OCI-LY7 (cell line): ENCODE data around the gene SELENOW. TPM values are rescaled to one million over a fixed set of nuclear protein-coding genes. Genes with fewer than 3 reads are reported as not detected.
A peak's percentile ranks its signal among the peaks of the same experiment; 100 is the strongest.

ENCODE experiments used
- BruUV-seq: library from RNA; stranded (reverse); fragments of 400-500 nt; replicated peaks from 2 replicates; lab custom pipeline; 2021; lab: Mats Ljungman, UMichigan
- CTCF ChIA-PET: fragments of 300-600 bp; sonication (Branson Sonifier 250); formaldehyde crosslinking; loops from one replicate; lab custom pipeline; 2022; ENCODE audit warnings: antibody characterized with exemption; ENCODE audit not compliant: unreplicated experiment; lab: Charles Lee
- POLR2A ChIA-PET: fragments of 300-600 bp; sonication (Branson Sonifier 250); formaldehyde crosslinking; loops from one replicate; lab custom pipeline; 2022; ENCODE audit warnings: antibody characterized with exemption; lab: Charles Lee
- DNase-seq: peaks from one replicate; pipeline ENCODE4 v3.0.0-alpha.2; 2015; ENCODE audit warnings: low spot score
- H2AFZ ChIP-seq: fragments of 200-600 bp; sonication (generic), shearing (Covaris generic); 2 replicates; pipeline ENCODE4 v1.6.1; 2014; ENCODE audit warnings: mild to moderate bottlenecking, antibody characterized with exemption, low read length, moderate library complexity
- H3K27ac ChIP-seq: fragments of 200-600 bp; sonication (generic); 2 replicates; pipeline ENCODE4 v1.5.1; 2014; ENCODE audit warnings: mixed run types, low read depth, mild to moderate bottlenecking, moderate library complexity, low read length, inconsistent platforms; ENCODE audit not compliant: poor library complexity, severe bottlenecking
- H3K36me3 ChIP-seq: fragments of 200-600 bp; sonication (generic); 2 replicates; pipeline ENCODE4 v1.6.1; 2014; ENCODE audit warnings: mild to moderate bottlenecking, antibody characterized with exemption, low read length, moderate library complexity, mixed read lengths; ENCODE audit not compliant: insufficient read depth
- H3K4me1 ChIP-seq: fragments of 200-600 bp; sonication (generic); 2 replicates; pipeline ENCODE4 v1.5.1; 2014; ENCODE audit warnings: mild to moderate bottlenecking, low read length; ENCODE audit not compliant: insufficient read depth, poor library complexity, severe bottlenecking
- H3K4me2 ChIP-seq: fragments of 200-600 bp; sonication (generic); 2 replicates; pipeline ENCODE4 v1.6.1; 2014; ENCODE audit warnings: mild to moderate bottlenecking, low read length
- H3K4me3 ChIP-seq: fragments of 200-600 bp; sonication (generic); 2 replicates; pipeline ENCODE4 v1.5.1; 2014; ENCODE audit warnings: mild to moderate bottlenecking, low read depth, low read length; ENCODE audit not compliant: poor library complexity, severe bottlenecking
- H3K79me2 ChIP-seq: fragments of 200-600 bp; sonication (generic); 2 replicates; pipeline ENCODE4 v1.6.1; 2016; ENCODE audit warnings: low read depth, mild to moderate bottlenecking, low read length, moderate library complexity, mixed read lengths; ENCODE audit not compliant: insufficient read depth
- H3K9me2 ChIP-seq: fragments of 200-600 bp; sonication (generic); 2 replicates; pipeline ENCODE4 v1.6.1; 2016; ENCODE audit warnings: mild to moderate bottlenecking, low read length, mixed read lengths; ENCODE audit not compliant: insufficient read depth
- H3K9me3 ChIP-seq: fragments of 200-600 bp; sonication (generic); 2 replicates; pipeline ENCODE4 v1.6.1; 2014; ENCODE audit warnings: mild to moderate bottlenecking, mixed run types, low read length, mixed read lengths
- H4K20me1 ChIP-seq: fragments of 200-600 bp; sonication (generic); 2 replicates; pipeline ENCODE4 v1.6.1; 2014; ENCODE audit warnings: mild to moderate bottlenecking, antibody characterized with exemption, low read length, moderate library complexity, mixed read lengths; ENCODE audit not compliant: insufficient read depth
- CTCF ChIP-seq: fragments of 200-600 bp; sonication (generic); conservative IDR thresholded peaks from 2 replicates; pipeline ENCODE4 v1.5.1; 2014; ENCODE audit warnings: mild to moderate bottlenecking, antibody characterized with exemption, low read length, moderate library complexity, mixed read lengths
- EZH2phosphoT487 ChIP-seq: fragments of 200-600 bp; sonication (generic); IDR thresholded peaks from 2 replicates; pipeline ENCODE4 v1.6.1; 2018; ENCODE audit warnings: low read depth, borderline replicate concordance, mild to moderate bottlenecking, mixed run types, antibody characterized with exemption, low read length, moderate library complexity, mixed read lengths
- intact Hi-C: fragments of 100-400 bp; cut with micrococcal nuclease; formaldehyde crosslinking; loops from one replicate; pipeline ENCODE4 v1.10.0; 2022; ENCODE audit not compliant: unreplicated experiment
- total RNA-seq, 2 experiments: library from RNA; depleted of rRNA in 1 of 2; stranded (reverse); fragments of >200 nt in 1 of 2; shearing (Covaris generic) in 1 of 2; gene quantifications; 2 replicates each; pipeline ENCODE4 v1.2.3, GENCODE V29; 2014 to 2022

SELENOW gene
- total RNA-seq, 2 experiments from 2014 or later: 31.2 to 95.5 TPM

- H3K79me2 ChIP-seq: peaks cover 35% of the 10 kb centered on the region
- H3K4me3 ChIP-seq: peak overlapping the region; percentile 48
- H2AFZ ChIP-seq: no peak overlapping the region
- BruUV-seq: no TSS peak
- H4K20me1 ChIP-seq: no peaks in the 10 kb centered on the region
- intact Hi-C loops: no loop called here
- peak; percentile 81 for DNase-seq
- ChIA-PET POLR2A (interaction anchor here (0.5 kb wide), 1 partner anchor 464 kb away, joined by 3 read pairs; no protein-coding TSS in a partner anchor), CTCF (no interaction called here)
- H3K9me2 ChIP-seq: no peaks in the 10 kb centered on the region
- peak overlapping the region; percentile 66 for H3K4me2 ChIP-seq
- H3K36me3 ChIP-seq: peaks cover 76% of the 10 kb centered on the region
- H3K27ac ChIP-seq: peak overlapping the region; percentile 85
- TF ChIP-seq EZH2phosphoT487: no peak
- no peak for TF ChIP-seq CTCF
- H3K9me3 ChIP-seq: no peaks in the 10 kb centered on the region
- peaks cover 42% of the 10 kb centered on the region for H3K4me1 ChIP-seq
Measured at GRCh38 chr19:47749326-47749725, 29.2 kb upstream of the SELENOW start.

- no peak overlapping the region for H2AFZ ChIP-seq
- no peaks in the 10 kb centered on the region for H3K9me2 ChIP-seq
- peaks cover 33% of the 10 kb centered on the region for H3K79me2 ChIP-seq
- H3K4me2 ChIP-seq: no peak overlapping the region
- H3K36me3 ChIP-seq: peaks cover 90% of the 10 kb centered on the region
- H3K4me3 ChIP-seq: no peak overlapping the region
- H4K20me1 ChIP-seq: no peaks in the 10 kb centered on the region
- intact Hi-C loops: no loop called here
- peaks cover 36% of the 10 kb centered on the region for H3K4me1 ChIP-seq
- CTCF ChIA-PET: interaction anchor here (1.0 kb wide), 1 partner anchor 15 kb away, joined by 3 read pairs; no protein-coding TSS in a partner anchor
- POLR2A ChIA-PET: no interaction called here
- TF ChIP-seq EZH2phosphoT487: no peak
- no peak for TF ChIP-seq CTCF
- no peak overlapping the region for H3K27ac ChIP-seq
- H3K9me3 ChIP-seq: no peaks in the 10 kb centered on the region
- DNase-seq: no peak
- BruUV-seq: no TSS peak
Measured at GRCh38 chr19:47750752-47751151, 27.8 kb upstream of the SELENOW start.

DNA sequence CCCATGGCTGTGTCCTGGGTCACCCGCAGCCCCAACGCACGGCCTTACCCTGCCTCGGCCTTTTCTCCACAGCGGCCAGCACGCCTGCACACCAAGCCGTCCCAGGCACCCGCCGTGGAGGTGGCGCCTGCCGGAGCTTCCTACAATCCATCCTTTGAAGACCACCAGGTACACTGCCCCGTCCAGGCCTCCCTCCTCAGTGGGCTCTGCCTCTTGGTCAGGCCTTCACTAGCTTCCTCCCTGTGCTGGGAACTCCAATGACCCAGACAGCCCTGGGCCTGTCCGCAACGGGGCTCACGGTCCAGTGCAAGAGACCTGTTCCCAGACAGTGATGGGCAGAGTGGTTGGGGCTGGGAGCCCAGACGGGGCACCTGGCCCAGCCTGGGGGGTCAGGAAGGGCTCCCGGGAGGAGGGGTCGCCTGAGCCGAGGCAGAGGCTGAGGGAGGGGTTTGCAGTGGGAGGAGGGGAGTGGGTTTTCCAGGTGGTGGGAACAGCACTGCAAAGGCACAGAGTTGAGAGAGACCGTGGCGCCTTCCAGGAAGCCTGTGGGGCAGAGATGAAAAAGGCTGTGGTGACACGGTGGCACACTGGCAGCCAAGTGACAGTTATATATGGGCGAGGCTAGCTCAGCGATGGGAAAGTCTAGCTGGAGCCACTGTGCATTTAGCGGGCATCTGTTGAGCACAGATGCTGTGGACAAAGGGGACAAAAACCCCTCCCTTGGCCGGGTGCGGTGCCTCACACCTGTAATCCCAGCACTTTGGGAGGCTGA is 25.9 kb upstream of the SELENOW start:
- no peak overlapping the region for H3K4me3 ChIP-seq
- ChIA-PET POLR2A (no interaction called here), CTCF (no interaction called here)
- intact Hi-C loops: no loop called here
- no peak overlapping the region for H3K27ac ChIP-seq
- TF ChIP-seq EZH2phosphoT487 (no peak), CTCF (no peak)
- peaks cover 22% of the 10 kb centered on the region for H3K4me1 ChIP-seq
- H3K9me2 ChIP-seq: no peaks in the 10 kb centered on the region
- H3K9me3 ChIP-seq: no peaks in the 10 kb centered on the region
- no peak for DNase-seq
- peaks cover 97% of the 10 kb centered on the region for H3K36me3 ChIP-seq
- no peak overlapping the region for H2AFZ ChIP-seq
- H4K20me1 ChIP-seq: no peaks in the 10 kb centered on the region
- H3K79me2 ChIP-seq: peaks cover 14% of the 10 kb centered on the region; the same call in 1 of the 2 replicates
- BruUV-seq: no TSS peak
- no peak overlapping the region for H3K4me2 ChIP-seq
